ENCODE data around the gene NXN. TPM values are rescaled to one million over a fixed set of nuclear protein-coding genes. Genes with fewer than 3 reads are reported as not detected.

The NXN gene
- total RNA-seq, 1 experiment from 2014 or later: 20.8 TPM

GRCh38 chr17:872855-873254, 106.7 kb downstream of the NXN start:
- no peak for TF ChIP-seq EZH2phosphoT487 (IDR thresholded peaks at IDR 0.05; ENCODE audit: borderline replicate concordance, low read length)
- TF ChIP-seq EZH2 (IDR thresholded peaks at IDR 0.05; ENCODE audit: low read length, unreplicated experiment): no peak
- no peak for TF ChIP-seq CTCF (conservative IDR thresholded peaks at IDR 0.05; ENCODE audit: low read depth, low read length)
- Histone ChIP-seq H3K36me3 (ENCODE audit: low read depth, low read length) (no peaks in the 10 kb centered on the region), H3K79me2 (ENCODE audit: low read length) (no peaks in the 10 kb centered on the region), H3K4me2 (ENCODE audit: low read length) (no peak overlapping the region), H3K4me1 (ENCODE audit: insufficient read depth, low read length) (peaks cover 5% of the 10 kb centered on the region), H4K20me1 (ENCODE audit: low read length) (no peaks in the 10 kb centered on the region), H3K9ac (ENCODE audit: low read length) (no peak overlapping the region), H3K4me3 (ENCODE audit: low read length) (no peak overlapping the region), H2AFZ (ENCODE audit: low read length) (no peak overlapping the region), H3K9me2 (replicated peaks; ENCODE audit: low read length) (no peaks in the 10 kb centered on the region), H3K27ac (ENCODE audit: low read length) (no peak overlapping the region), H3F3A (ENCODE audit: low read length, unreplicated experiment) (no peaks in the 10 kb centered on the region), H3K9me3 (ENCODE audit: low read length) (no peaks in the 10 kb centered on the region), H3K27me3 (ENCODE audit: low read length) (no peaks in the 10 kb centered on the region)
- ChIA-PET POLR2A (ENCODE audit: unreplicated experiment) (no interaction called here), CTCF (no interaction called here)
- BruUV-seq (replicated peaks): no TSS peak
- intact Hi-C loops (cut with micrococcal nuclease): no loop called here
- DNase-seq (no peak), ATAC-seq (no peak)

- no peaks in the 10 kb centered on the region for H3K79me2 ChIP-seq (ENCODE audit: low read length)
- ATAC-seq (no peak), DNase-seq (no peak)
- ChIA-PET CTCF (no interaction called here), POLR2A (ENCODE audit: unreplicated experiment) (interaction anchor here (0.6 kb wide), 1 partner anchor 124 kb away, joined by 19 read pairs; no protein-coding TSS in a partner anchor)
- H3F3A ChIP-seq (ENCODE audit: low read length, unreplicated experiment): no peaks in the 10 kb centered on the region
- no TSS peak for BruUV-seq (replicated peaks)
- H3K4me3 ChIP-seq (ENCODE audit: low read length): no peak overlapping the region
- peaks cover 5% of the 10 kb centered on the region for H3K4me1 ChIP-seq (ENCODE audit: insufficient read depth, low read length)
- TF ChIP-seq EZH2phosphoT487 (IDR thresholded peaks at IDR 0.05; ENCODE audit: borderline replicate concordance, low read length) (no peak), EZH2 (IDR thresholded peaks at IDR 0.05; ENCODE audit: low read length, unreplicated experiment) (no peak), CTCF (conservative IDR thresholded peaks at IDR 0.05; ENCODE audit: low read depth, low read length) (no peak)
- no peaks in the 10 kb centered on the region for H3K9me3 ChIP-seq (ENCODE audit: low read length)
- no peaks in the 10 kb centered on the region for H3K9me2 ChIP-seq (replicated peaks; ENCODE audit: low read length)
- H2AFZ ChIP-seq (ENCODE audit: low read length): no peak overlapping the region
- intact Hi-C loops (cut with micrococcal nuclease): no loop called here
- H3K27ac ChIP-seq (ENCODE audit: low read length): no peak overlapping the region
- no peak overlapping the region for H3K9ac ChIP-seq (ENCODE audit: low read length)
- H3K36me3 ChIP-seq (ENCODE audit: low read depth, low read length): no peaks in the 10 kb centered on the region
- no peaks in the 10 kb centered on the region for H4K20me1 ChIP-seq (ENCODE audit: low read length)
- no peaks in the 10 kb centered on the region for H3K27me3 ChIP-seq (ENCODE audit: low read length)
- no peak overlapping the region for H3K4me2 ChIP-seq (ENCODE audit: low read length)
Observed at GRCh38 chr17:871751-872519, 107.6 kb downstream of the NXN start.
